Adipocyte (in vitro differentiated cells): Measurements from ENCODE around the gene ANKMY2.

ENCODE experiments used
- DNase-seq: peaks from one replicate; pipeline ENCODE4 v3.0.0-alpha.2; 2015; ENCODE audit warnings: low read depth
- H3K27me3 ChIP-seq: replicated peaks from 2 replicates; pipeline ENCODE4 v1.7.0; 2013; ENCODE audit warnings: mild to moderate bottlenecking, low read length, moderate library complexity; ENCODE audit not compliant: control insufficient read depth, insufficient read depth
- H3K36me3 ChIP-seq: 2 replicates; pipeline ENCODE4 v1.7.0; 2013; ENCODE audit warnings: low read length, mild to moderate bottlenecking, moderate library complexity; ENCODE audit not compliant: control insufficient read depth, insufficient read depth, severe bottlenecking
- H3K4me1 ChIP-seq: 2 replicates; pipeline ENCODE4 v1.7.0; 2013; ENCODE audit warnings: mild to moderate bottlenecking, low read length, moderate library complexity; ENCODE audit not compliant: control insufficient read depth, insufficient read depth
- H3K4me3 ChIP-seq: 2 replicates; pipeline ENCODE4 v1.7.0; 2013; ENCODE audit warnings: mild to moderate bottlenecking, low read length, moderate library complexity
- H3K9ac ChIP-seq: 2 replicates; pipeline ENCODE4 v1.7.0; 2013; ENCODE audit warnings: mild to moderate bottlenecking, low read length, moderate library complexity
- H3K9me3 ChIP-seq: 2 replicates; pipeline ENCODE4 v1.7.0; 2013; ENCODE audit warnings: mild to moderate bottlenecking, low read length, moderate library complexity; ENCODE audit not compliant: control insufficient read depth

The ANKMY2 gene

GRCh38 chr7:16657656-16658279 lies 12.2 kb upstream of the ANKMY2 start:
- peaks cover 28% of the 10 kb centered on the region for H3K4me1 ChIP-seq
- no peaks in the 10 kb centered on the region for H3K9me3 ChIP-seq
- H3K9ac ChIP-seq: no peak overlapping the region
- DNase-seq: peak; percentile 76
- H3K36me3 ChIP-seq: no peaks in the 10 kb centered on the region
- no peaks in the 10 kb centered on the region for H3K27me3 ChIP-seq
- peak overlapping the region; percentile 47 for H3K4me3 ChIP-seq

GRCh38 chr7:16656141-16656540 lies 10.6 kb upstream of the ANKMY2 start:
- H3K27me3 ChIP-seq: no peaks in the 10 kb centered on the region
- no peak overlapping the region for H3K9ac ChIP-seq
- no peaks in the 10 kb centered on the region for H3K9me3 ChIP-seq
- DNase-seq: no peak
- H3K4me3 ChIP-seq: no peak overlapping the region
- peaks cover 15% of the 10 kb centered on the region for H3K4me1 ChIP-seq
- no peaks in the 10 kb centered on the region for H3K36me3 ChIP-seq

GRCh38 chr7:16655394-16655793 lies 9.8 kb upstream of the ANKMY2 start:
- H3K36me3 ChIP-seq: no peaks in the 10 kb centered on the region
- H3K4me3 ChIP-seq: no peak overlapping the region
- H3K4me1 ChIP-seq: peaks cover 8% of the 10 kb centered on the region
- DNase-seq: no peak
- no peaks in the 10 kb centered on the region for H3K9me3 ChIP-seq
- H3K27me3 ChIP-seq: no peaks in the 10 kb centered on the region
- H3K9ac ChIP-seq: no peak overlapping the region

- Histone ChIP-seq H3K9me3 (no peaks in the 10 kb centered on the region), H3K4me1 (peaks cover 10% of the 10 kb centered on the region), H3K27me3 (no peaks in the 10 kb centered on the region), H3K4me3 (no peak overlapping the region), H3K9ac (no peak overlapping the region), H3K36me3 (no peaks in the 10 kb centered on the region)
- no peak for DNase-seq
Observed at GRCh38 chr7:16652888-16653287, 7.3 kb upstream of the ANKMY2 start.

GRCh38 chr7:16652240-16652583 lies 6.7 kb upstream of the ANKMY2 start:
- no peaks in the 10 kb centered on the region for H3K36me3 ChIP-seq
- no peaks in the 10 kb centered on the region for H3K9me3 ChIP-seq
- H3K4me1 ChIP-seq: peaks cover 11% of the 10 kb centered on the region
- H3K27me3 ChIP-seq: no peaks in the 10 kb centered on the region
- no peak overlapping the region for H3K4me3 ChIP-seq
- no peak for DNase-seq
- H3K9ac ChIP-seq: no peak overlapping the region

GRCh38 chr7:16651396-16652239 lies 6.1 kb upstream of the ANKMY2 start:
- Histone ChIP-seq H3K4me3 (no peak overlapping the region), H3K36me3 (no peaks in the 10 kb centered on the region), H3K4me1 (peaks cover 14% of the 10 kb centered on the region), H3K9ac (no peak overlapping the region), H3K9me3 (no peaks in the 10 kb centered on the region), H3K27me3 (no peaks in the 10 kb centered on the region)
- DNase-seq: no peak

- Histone ChIP-seq H3K9me3 (no peaks in the 10 kb centered on the region), H3K36me3 (no peaks in the 10 kb centered on the region), H3K27me3 (no peaks in the 10 kb centered on the region), H3K4me3 (no peak overlapping the region), H3K9ac (no peak overlapping the region), H3K4me1 (peaks cover 14% of the 10 kb centered on the region)
- DNase-seq: no peak
Observed at GRCh38 chr7:16650266-16650665, 4.7 kb upstream of the ANKMY2 start.

GRCh38 chr7:16649196-16649595 lies 3.6 kb upstream of the ANKMY2 start:
- H3K9me3 ChIP-seq: no peaks in the 10 kb centered on the region
- DNase-seq: peak; percentile 46
- no peaks in the 10 kb centered on the region for H3K36me3 ChIP-seq
- H3K4me1 ChIP-seq: peaks cover 18% of the 10 kb centered on the region
- no peak overlapping the region for H3K4me3 ChIP-seq
- no peaks in the 10 kb centered on the region for H3K27me3 ChIP-seq
- H3K9ac ChIP-seq: no peak overlapping the region

GRCh38 chr7:16648551-16648950 lies 3.0 kb upstream of the ANKMY2 start:
- no peak overlapping the region for H3K4me3 ChIP-seq
- no peaks in the 10 kb centered on the region for H3K27me3 ChIP-seq
- no peaks in the 10 kb centered on the region for H3K36me3 ChIP-seq
- H3K9ac ChIP-seq: no peak overlapping the region
- peaks cover 23% of the 10 kb centered on the region for H3K4me1 ChIP-seq
- DNase-seq: no peak
- H3K9me3 ChIP-seq: no peaks in the 10 kb centered on the region

- Histone ChIP-seq H3K9ac (peak overlapping the region; percentile 88), H3K4me1 (peaks cover 23% of the 10 kb centered on the region), H3K4me3 (peak overlapping the region; percentile 88), H3K36me3 (no peaks in the 10 kb centered on the region), H3K27me3 (no peaks in the 10 kb centered on the region), H3K9me3 (no peaks in the 10 kb centered on the region)
- no peak for DNase-seq
Observed at GRCh38 chr7:16647435-16647960, 1.9 kb upstream of the ANKMY2 start.

GRCh38 chr7:16646472-16647072 lies 1.0 kb upstream of the ANKMY2 start:
- Histone ChIP-seq H3K36me3 (no peaks in the 10 kb centered on the region), H3K27me3 (no peaks in the 10 kb centered on the region), H3K4me3 (peak overlapping the region; percentile 88), H3K9me3 (no peaks in the 10 kb centered on the region), H3K4me1 (peaks cover 23% of the 10 kb centered on the region), H3K9ac (peak overlapping the region; percentile 88)
- peak; percentile 51 for DNase-seq
